SK-N-SH (cell line): ENCODE results near the gene SOX2.

Experiments
- EZH2phosphoT487 ChIP-seq: fragments of 200-600 bp; sonication (generic); IDR thresholded peaks from 2 replicates; pipeline ENCODE4 v1.6.1; 2017; ENCODE audit warnings: low read depth, mixed run types, mild to moderate bottlenecking, antibody characterized with exemption, moderate library complexity, borderline replicate concordance
- NRF1 ChIP-seq: IDR thresholded peaks from 2 replicates; pipeline ENCODE4 v1.6.1; 2012; ENCODE audit warnings: low read depth, mild to moderate bottlenecking, low read length
- TF ChIP-seq, protein P1 (sequence below): fragments of 200-600 bp; sonication (generic); IDR thresholded peaks from 2 replicates; pipeline ENCODE4 v1.6.1; 2017; ENCODE audit warnings: antibody characterized with exemption, mild to moderate bottlenecking, moderate library complexity
- TF ChIP-seq, protein P2 (sequence below): IDR thresholded peaks from 2 replicates; pipeline ENCODE4 v1.4.0; 2012; ENCODE audit warnings: low read depth, borderline replicate concordance

DNA sequence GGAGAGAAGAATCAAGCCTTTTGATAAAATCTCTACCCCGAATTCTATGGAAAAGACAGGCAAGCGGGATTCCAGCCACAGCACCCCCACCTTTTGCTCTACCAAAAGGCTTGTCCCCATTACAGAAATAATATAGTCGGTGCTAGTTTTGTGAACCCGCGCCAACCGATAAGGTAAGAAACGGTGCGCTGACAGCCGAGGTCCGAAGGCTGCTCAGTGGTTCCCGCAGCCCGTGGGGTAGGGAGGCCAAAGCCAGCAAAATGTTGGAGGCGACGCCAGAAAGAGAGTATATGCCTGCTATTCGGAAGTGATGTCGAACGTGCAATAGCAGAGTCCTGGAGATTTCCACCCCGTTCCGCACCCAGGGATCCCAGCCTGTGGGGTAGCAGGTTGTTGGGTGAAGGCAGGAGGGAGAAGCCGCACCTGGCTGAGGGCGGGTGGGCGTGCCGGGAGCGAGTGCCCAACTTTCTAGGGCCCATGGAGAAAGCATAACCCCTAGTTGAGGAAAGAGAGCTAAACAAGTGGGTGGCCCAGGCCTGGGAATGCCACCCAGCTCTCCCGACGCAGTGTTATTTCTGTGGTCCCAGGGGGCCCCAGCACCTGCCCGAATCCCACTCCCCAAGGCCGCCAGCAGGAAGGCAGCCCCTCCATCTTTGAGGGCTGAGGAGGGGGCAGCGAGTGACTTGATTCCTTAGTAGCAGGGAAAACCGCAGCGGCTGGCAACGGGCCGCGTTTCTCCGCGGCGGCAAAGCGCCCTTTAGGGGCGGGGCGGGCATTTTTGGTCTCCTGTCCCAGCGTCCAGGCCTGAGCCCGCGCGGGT is 7.9 kb upstream of the SOX2 start:
- no peak for TF ChIP-seq EZH2phosphoT487
- no peak for TF ChIP-seq NRF1
- TF ChIP-seq, protein P1, sequence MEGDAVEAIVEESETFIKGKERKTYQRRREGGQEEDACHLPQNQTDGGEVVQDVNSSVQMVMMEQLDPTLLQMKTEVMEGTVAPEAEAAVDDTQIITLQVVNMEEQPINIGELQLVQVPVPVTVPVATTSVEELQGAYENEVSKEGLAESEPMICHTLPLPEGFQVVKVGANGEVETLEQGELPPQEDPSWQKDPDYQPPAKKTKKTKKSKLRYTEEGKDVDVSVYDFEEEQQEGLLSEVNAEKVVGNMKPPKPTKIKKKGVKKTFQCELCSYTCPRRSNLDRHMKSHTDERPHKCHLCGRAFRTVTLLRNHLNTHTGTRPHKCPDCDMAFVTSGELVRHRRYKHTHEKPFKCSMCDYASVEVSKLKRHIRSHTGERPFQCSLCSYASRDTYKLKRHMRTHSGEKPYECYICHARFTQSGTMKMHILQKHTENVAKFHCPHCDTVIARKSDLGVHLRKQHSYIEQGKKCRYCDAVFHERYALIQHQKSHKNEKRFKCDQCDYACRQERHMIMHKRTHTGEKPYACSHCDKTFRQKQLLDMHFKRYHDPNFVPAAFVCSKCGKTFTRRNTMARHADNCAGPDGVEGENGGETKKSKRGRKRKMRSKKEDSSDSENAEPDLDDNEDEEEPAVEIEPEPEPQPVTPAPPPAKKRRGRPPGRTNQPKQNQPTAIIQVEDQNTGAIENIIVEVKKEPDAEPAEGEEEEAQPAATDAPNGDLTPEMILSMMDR, result no peak
- TF ChIP-seq, protein P2, sequence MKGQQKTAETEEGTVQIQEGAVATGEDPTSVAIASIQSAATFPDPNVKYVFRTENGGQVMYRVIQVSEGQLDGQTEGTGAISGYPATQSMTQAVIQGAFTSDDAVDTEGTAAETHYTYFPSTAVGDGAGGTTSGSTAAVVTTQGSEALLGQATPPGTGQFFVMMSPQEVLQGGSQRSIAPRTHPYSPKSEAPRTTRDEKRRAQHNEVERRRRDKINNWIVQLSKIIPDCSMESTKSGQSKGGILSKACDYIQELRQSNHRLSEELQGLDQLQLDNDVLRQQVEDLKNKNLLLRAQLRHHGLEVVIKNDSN, result no peak
